ENCODE results near the gene PRH1. TPM values are rescaled to one million over a fixed set of nuclear protein-coding genes. Genes with fewer than 3 reads are reported as not detected.

Gene PRH1
- total RNA-seq, 1 donor from 2014 or later, result 33.3 TPM

- peaks cover 5% of the 10 kb centered on the region for H3K36me3 Mint-ChIP-seq (ENCODE audit: unreplicated experiment)
- H3K27me3 Mint-ChIP-seq (ENCODE audit: unreplicated experiment), result no peaks in the 10 kb centered on the region
- H3K4me1 Mint-ChIP-seq (ENCODE audit: low read depth, unreplicated experiment), result no peaks in the 10 kb centered on the region
- H3K9me3 Mint-ChIP-seq (ENCODE audit: unreplicated experiment), result no peaks in the 10 kb centered on the region
- H3K27ac Mint-ChIP-seq (ENCODE audit: unreplicated experiment), result no peak within 1 kb of the TSS
- no peak for TF ChIP-seq CTCF (IDR thresholded peaks at IDR 0.05; ENCODE audit: partially characterized antibody, unreplicated experiment)
- no peak for DNase-seq
- H3K4me3 Mint-ChIP-seq (ENCODE audit: unreplicated experiment), result no peak within 1 kb of the TSS
Measured at GRCh38 chr12:10909462-10909861, 25.4 kb upstream of the PRH1 start, which contains the start of gene TAS2R13. Gene TAS2R13 (minus strand): TSS chr12:10909562. CDS start chr12:10909298, 264 bp downstream.

- H3K4me1 Mint-ChIP-seq (ENCODE audit: low read depth, unreplicated experiment), result no peaks in the 10 kb centered on the region
- H3K4me3 Mint-ChIP-seq (ENCODE audit: unreplicated experiment), result no peak overlapping the region
- H3K9me3 Mint-ChIP-seq (ENCODE audit: unreplicated experiment), result peaks cover 2% of the 10 kb centered on the region
- no peaks in the 10 kb centered on the region for H3K27me3 Mint-ChIP-seq (ENCODE audit: unreplicated experiment)
- DNase-seq, result no peak
- H3K36me3 Mint-ChIP-seq (ENCODE audit: unreplicated experiment), result peaks cover 13% of the 10 kb centered on the region
- H3K27ac Mint-ChIP-seq (ENCODE audit: unreplicated experiment), result no peak overlapping the region
- TF ChIP-seq CTCF (IDR thresholded peaks at IDR 0.05; ENCODE audit: partially characterized antibody, unreplicated experiment), result no peak
Measured at GRCh38 chr12:10904686-10905085, 20.6 kb upstream of the PRH1 start.

GRCh38 chr12:10901427-10901826 lies 17.4 kb upstream of the PRH1 start:
- peaks cover 2% of the 10 kb centered on the region for H3K9me3 Mint-ChIP-seq (ENCODE audit: unreplicated experiment)
- H3K4me1 Mint-ChIP-seq (ENCODE audit: low read depth, unreplicated experiment), result no peaks in the 10 kb centered on the region
- H3K27ac Mint-ChIP-seq (ENCODE audit: unreplicated experiment), result no peak overlapping the region
- H3K27me3 Mint-ChIP-seq (ENCODE audit: unreplicated experiment), result no peaks in the 10 kb centered on the region
- H3K4me3 Mint-ChIP-seq (ENCODE audit: unreplicated experiment), result no peak overlapping the region
- H3K36me3 Mint-ChIP-seq (ENCODE audit: unreplicated experiment), result peaks cover 13% of the 10 kb centered on the region
- TF ChIP-seq CTCF (IDR thresholded peaks at IDR 0.05; ENCODE audit: partially characterized antibody, unreplicated experiment), result no peak
- no peak for DNase-seq

- Mint-ChIP-seq H3K27ac (ENCODE audit: unreplicated experiment) (no peak overlapping the region), H3K9me3 (ENCODE audit: unreplicated experiment) (peaks cover 2% of the 10 kb centered on the region)
Measured at GRCh38 chr12:10900972-10901371, 16.9 kb upstream of the PRH1 start.

GRCh38 chr12:10900530-10900929 lies 16.5 kb upstream of the PRH1 start:
- no peak for TF ChIP-seq CTCF (IDR thresholded peaks at IDR 0.05; ENCODE audit: partially characterized antibody, unreplicated experiment)
- no peak overlapping the region for H3K27ac Mint-ChIP-seq (ENCODE audit: unreplicated experiment)
- H3K4me3 Mint-ChIP-seq (ENCODE audit: unreplicated experiment), result no peak overlapping the region
- peaks cover 2% of the 10 kb centered on the region for H3K9me3 Mint-ChIP-seq (ENCODE audit: unreplicated experiment)
- H3K36me3 Mint-ChIP-seq (ENCODE audit: unreplicated experiment), result peaks cover 13% of the 10 kb centered on the region
- no peak for DNase-seq
- H3K27me3 Mint-ChIP-seq (ENCODE audit: unreplicated experiment), result no peaks in the 10 kb centered on the region
- H3K4me1 Mint-ChIP-seq (ENCODE audit: low read depth, unreplicated experiment), result no peaks in the 10 kb centered on the region

More at GRCh38 chr12:10900972-10901371, 16.9 kb upstream of the PRH1 start:
- no peak overlapping the region for H3K4me3 Mint-ChIP-seq (ENCODE audit: unreplicated experiment)
- H3K4me1 Mint-ChIP-seq (ENCODE audit: low read depth, unreplicated experiment), result no peaks in the 10 kb centered on the region
- peaks cover 13% of the 10 kb centered on the region for H3K36me3 Mint-ChIP-seq (ENCODE audit: unreplicated experiment)
- no peak for TF ChIP-seq CTCF (IDR thresholded peaks at IDR 0.05; ENCODE audit: partially characterized antibody, unreplicated experiment)
- no peaks in the 10 kb centered on the region for H3K27me3 Mint-ChIP-seq (ENCODE audit: unreplicated experiment)
- no peak for DNase-seq

All from glutamatergic neuron (in vitro differentiated cells).